Endothelial cell (in vitro differentiated cells): ENCODE data around the gene ZSCAN18. TPM values are rescaled to one million over a fixed set of nuclear protein-coding genes. Genes with fewer than 3 reads are reported as not detected.

Experiments used
- DNase-seq: peaks from one replicate; pipeline ENCODE4 v3.0.0; 2021; ENCODE audit warnings: low spot score
- H3K27ac Mint-ChIP-seq: one replicate; pipeline ENCODE4 v1.8.0; 2021; ENCODE audit warnings: mixed read lengths, inconsistent platforms; ENCODE audit not compliant: unreplicated experiment
- H3K27me3 Mint-ChIP-seq: one replicate; pipeline ENCODE4 v1.8.0; 2021; ENCODE audit warnings: mild to moderate bottlenecking, moderate library complexity, mixed read lengths, inconsistent platforms; ENCODE audit not compliant: unreplicated experiment
- H3K36me3 Mint-ChIP-seq: one replicate; pipeline ENCODE4 v1.8.0; 2021; ENCODE audit warnings: mild to moderate bottlenecking, low read depth, mixed read lengths, inconsistent platforms; ENCODE audit not compliant: unreplicated experiment
- H3K4me1 Mint-ChIP-seq: one replicate; pipeline ENCODE4 v1.8.0; 2021; ENCODE audit warnings: mild to moderate bottlenecking, mixed read lengths, inconsistent platforms; ENCODE audit not compliant: unreplicated experiment
- H3K4me3 Mint-ChIP-seq: one replicate; pipeline ENCODE4 v1.8.0; 2021; ENCODE audit warnings: mild to moderate bottlenecking, mixed read lengths, inconsistent platforms; ENCODE audit not compliant: unreplicated experiment
- H3K9me3 Mint-ChIP-seq: one replicate; pipeline ENCODE4 v1.8.0; 2021; ENCODE audit warnings: mixed read lengths, inconsistent platforms; ENCODE audit not compliant: unreplicated experiment
- total RNA-seq: library from RNA; stranded (reverse); fragmentation: NEBNext Ultra II Directional; extraction: Animal tissue kit (Norgen Biotek cat#: 25700); gene quantifications from one replicate; pipeline ENCODE4 v1.2.1, GENCODE V29; 2021; ENCODE audit not compliant: unreplicated experiment
- TF ChIP-seq, protein P1 (sequence below): fragments of 200-600 bp; sonication (generic); IDR thresholded peaks from one replicate; pipeline ENCODE4 v1.5.0; 2021; ENCODE audit warnings: antibody characterized with exemption; ENCODE audit not compliant: unreplicated experiment

The ZSCAN18 gene
- total RNA-seq, 1 donor from 2014 or later = 47.7 TPM

DNA sequence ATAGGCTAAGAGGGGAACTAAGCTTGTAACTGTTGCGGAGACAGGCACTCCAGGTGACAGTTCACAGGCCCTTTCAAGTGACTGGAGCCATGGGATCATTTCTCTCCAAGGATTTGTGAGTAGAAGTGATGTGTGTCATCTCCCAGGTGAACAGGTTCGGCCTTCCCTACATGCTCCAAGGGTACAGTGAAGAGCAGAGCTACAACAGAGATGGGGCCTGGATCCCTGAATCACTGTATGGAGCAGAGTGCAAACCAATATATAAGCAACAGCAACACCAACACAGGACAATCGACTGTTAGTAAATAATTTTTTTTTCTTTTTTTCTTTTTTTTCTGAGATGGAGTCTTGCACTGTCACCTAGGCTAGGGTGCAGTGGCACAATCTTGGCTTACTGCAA lies 15.0 kb downstream of the ZSCAN18 start:
- peaks cover 36% of the 10 kb centered on the region for H3K36me3 Mint-ChIP-seq

GRCh38 chr19:58079792-58080191 lies 18.2 kb downstream of the ZSCAN18 start:
- TF ChIP-seq, protein P1, sequence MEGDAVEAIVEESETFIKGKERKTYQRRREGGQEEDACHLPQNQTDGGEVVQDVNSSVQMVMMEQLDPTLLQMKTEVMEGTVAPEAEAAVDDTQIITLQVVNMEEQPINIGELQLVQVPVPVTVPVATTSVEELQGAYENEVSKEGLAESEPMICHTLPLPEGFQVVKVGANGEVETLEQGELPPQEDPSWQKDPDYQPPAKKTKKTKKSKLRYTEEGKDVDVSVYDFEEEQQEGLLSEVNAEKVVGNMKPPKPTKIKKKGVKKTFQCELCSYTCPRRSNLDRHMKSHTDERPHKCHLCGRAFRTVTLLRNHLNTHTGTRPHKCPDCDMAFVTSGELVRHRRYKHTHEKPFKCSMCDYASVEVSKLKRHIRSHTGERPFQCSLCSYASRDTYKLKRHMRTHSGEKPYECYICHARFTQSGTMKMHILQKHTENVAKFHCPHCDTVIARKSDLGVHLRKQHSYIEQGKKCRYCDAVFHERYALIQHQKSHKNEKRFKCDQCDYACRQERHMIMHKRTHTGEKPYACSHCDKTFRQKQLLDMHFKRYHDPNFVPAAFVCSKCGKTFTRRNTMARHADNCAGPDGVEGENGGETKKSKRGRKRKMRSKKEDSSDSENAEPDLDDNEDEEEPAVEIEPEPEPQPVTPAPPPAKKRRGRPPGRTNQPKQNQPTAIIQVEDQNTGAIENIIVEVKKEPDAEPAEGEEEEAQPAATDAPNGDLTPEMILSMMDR = no peak
- Mint-ChIP-seq H3K9me3 (peaks cover 32% of the 10 kb centered on the region), H3K36me3 (peaks cover 22% of the 10 kb centered on the region), H3K4me1 (no peaks in the 10 kb centered on the region), H3K27me3 (peaks cover 12% of the 10 kb centered on the region), H3K27ac (no peak overlapping the region), H3K4me3 (peak overlapping the region; percentile 14)
- no peak for DNase-seq

More for the DNA sequence above, 15.0 kb downstream of the ZSCAN18 start:
- no peak overlapping the region for H3K27ac Mint-ChIP-seq
- TF ChIP-seq, protein P1 = no peak
- no peak overlapping the region for H3K4me3 Mint-ChIP-seq
- peaks cover 14% of the 10 kb centered on the region for H3K27me3 Mint-ChIP-seq
- DNase-seq = no peak
- no peaks in the 10 kb centered on the region for H3K4me1 Mint-ChIP-seq
- H3K9me3 Mint-ChIP-seq = peaks cover 28% of the 10 kb centered on the region

DNA sequence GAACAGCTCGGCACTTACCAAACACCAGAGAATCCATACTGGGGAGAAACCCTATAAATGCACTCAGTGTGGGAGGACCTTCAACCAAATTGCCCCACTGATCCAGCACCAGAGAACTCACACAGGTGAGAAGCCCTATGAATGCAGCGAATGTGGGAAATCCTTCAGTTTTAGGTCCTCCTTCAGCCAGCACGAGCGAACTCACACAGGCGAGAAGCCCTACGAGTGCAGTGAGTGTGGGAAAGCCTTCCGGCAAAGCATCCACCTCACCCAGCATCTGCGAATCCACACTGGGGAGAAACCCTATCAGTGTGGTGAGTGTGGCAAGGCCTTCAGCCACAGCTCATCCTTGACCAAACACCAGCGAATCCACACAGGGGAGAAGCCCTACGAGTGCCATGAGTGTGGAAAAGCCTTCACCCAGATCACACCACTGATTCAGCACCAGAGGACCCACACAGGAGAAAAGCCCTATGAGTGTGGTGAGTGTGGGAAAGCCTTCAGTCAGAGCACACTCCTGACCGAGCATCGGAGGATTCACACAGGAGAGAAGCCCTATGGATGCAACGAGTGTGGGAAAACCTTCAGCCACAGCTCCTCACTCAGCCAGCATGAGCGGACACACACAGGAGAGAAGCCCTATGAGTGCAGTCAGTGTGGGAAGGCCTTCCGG lies 30.7 kb downstream of the ZSCAN18 start:
- Mint-ChIP-seq H3K27ac (no peak overlapping the region), H3K9me3 (peaks cover 50% of the 10 kb centered on the region), H3K4me1 (no peaks in the 10 kb centered on the region), H3K27me3 (peaks cover 12% of the 10 kb centered on the region), H3K4me3 (peak overlapping the region; percentile 35), H3K36me3 (peaks cover 52% of the 10 kb centered on the region)
- DNase-seq = no peak
- TF ChIP-seq, protein P1 = no peak

- Mint-ChIP-seq H3K27me3 (peaks cover 18% of the 10 kb centered on the region), H3K4me3 (no peak overlapping the region), H3K36me3 (peaks cover 58% of the 10 kb centered on the region), H3K4me1 (no peaks in the 10 kb centered on the region), H3K9me3 (peaks cover 57% of the 10 kb centered on the region), H3K27ac (no peak overlapping the region)
- no peak for DNase-seq
- TF ChIP-seq, protein P1 = no peak
Observed at GRCh38 chr19:58063712-58064111, 34.3 kb downstream of the ZSCAN18 start.

- Mint-ChIP-seq H3K27me3 (peaks cover 17% of the 10 kb centered on the region), H3K4me1 (no peaks in the 10 kb centered on the region), H3K9me3 (peaks cover 44% of the 10 kb centered on the region), H3K36me3 (peaks cover 41% of the 10 kb centered on the region), H3K4me3 (peak overlapping the region; percentile 76), H3K27ac (no peak overlapping the region)
- TF ChIP-seq, protein P1 = no peak
- DNase-seq = no peak
Observed at GRCh38 chr19:58060231-58060630, 37.8 kb downstream of the ZSCAN18 start.
